HCEC 1CT (cell line): Measurements from ENCODE around the gene RABGAP1L.
A peak's percentile ranks its signal among the peaks of the same experiment; 100 is the strongest.
"Not testable (repeated sequence)": the region's sequence is repeated elsewhere in the genome, so short reads cannot be mapped to it uniquely, and the experiment has no call there.

Source experiments
- DNase-seq: peaks from one replicate; pipeline ENCODE4 v3.0.0-alpha.2; 2017

Gene RABGAP1L

GRCh38 chr1:174837386-174837785, 678.1 kb downstream of the RABGAP1L start:
- DNase-seq = no peak

DNA sequence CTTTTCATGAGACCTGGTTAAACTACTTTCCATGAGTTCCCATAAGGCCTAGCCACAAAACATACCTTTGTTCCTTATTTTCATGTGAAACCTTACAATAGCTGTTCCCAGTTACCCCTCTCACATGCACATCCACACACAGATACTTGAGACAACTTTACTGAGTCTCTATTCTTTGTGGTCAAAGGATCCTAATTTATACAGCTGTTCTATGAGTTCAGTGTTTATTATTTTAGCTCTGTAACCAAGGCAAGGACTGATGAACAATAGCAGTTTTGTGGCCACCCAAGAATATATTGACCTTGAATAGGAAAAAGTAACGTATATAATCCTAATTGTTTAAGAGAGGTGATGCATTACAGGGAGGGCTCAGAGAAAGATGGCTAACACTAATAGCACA, 679.9 kb downstream of the RABGAP1L start:
- no peak for DNase-seq

DNA sequence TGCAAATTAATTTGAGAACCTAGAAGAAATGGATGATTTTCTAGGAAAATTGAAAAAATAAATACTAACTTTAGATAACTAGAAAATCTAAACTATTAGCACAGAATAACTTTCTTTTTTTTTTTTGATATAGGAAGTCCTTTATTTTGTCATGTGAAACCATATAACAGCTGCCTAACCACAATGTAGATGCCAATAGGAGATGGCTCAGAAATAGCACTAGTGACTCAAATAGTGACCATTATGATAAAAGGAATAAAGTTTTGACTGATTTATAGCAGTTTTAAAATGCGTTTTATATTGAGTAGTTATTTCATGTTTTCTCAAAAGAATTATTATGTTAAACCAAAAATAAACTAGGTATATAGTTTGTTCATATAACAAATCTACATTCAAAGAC, 682.4 kb downstream of the RABGAP1L start:
- DNase-seq = peak; percentile 3

GRCh38 chr1:174848593-174849560, 689.6 kb downstream of the RABGAP1L start:
- not testable (repeated sequence) for DNase-seq

GRCh38 chr1:174850726-174851125, 691.4 kb downstream of the RABGAP1L start:
- no peak for DNase-seq

DNA sequence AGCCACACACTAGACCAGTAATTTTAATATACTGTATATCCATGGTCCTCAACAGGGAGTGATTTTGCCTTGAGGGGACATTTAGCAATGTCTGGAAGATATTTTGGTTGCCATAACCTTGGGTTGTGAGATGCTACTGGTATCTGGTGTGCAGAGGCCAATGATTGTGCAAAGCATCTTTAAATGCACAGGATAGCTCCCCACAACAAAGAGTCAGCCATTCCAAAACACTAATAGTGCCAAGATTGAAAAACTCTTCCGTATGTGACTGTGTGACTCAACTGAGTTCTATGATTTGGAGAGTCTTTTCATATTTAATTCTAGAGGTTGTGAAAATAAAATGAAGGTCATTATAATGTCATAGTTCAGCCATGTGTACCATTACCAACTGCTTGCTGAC, 699.0 kb downstream of the RABGAP1L start:
- DNase-seq = no peak

- DNase-seq = no peak
Measured at GRCh38 chr1:174870319-174870718, 711.0 kb downstream of the RABGAP1L start.

DNA sequence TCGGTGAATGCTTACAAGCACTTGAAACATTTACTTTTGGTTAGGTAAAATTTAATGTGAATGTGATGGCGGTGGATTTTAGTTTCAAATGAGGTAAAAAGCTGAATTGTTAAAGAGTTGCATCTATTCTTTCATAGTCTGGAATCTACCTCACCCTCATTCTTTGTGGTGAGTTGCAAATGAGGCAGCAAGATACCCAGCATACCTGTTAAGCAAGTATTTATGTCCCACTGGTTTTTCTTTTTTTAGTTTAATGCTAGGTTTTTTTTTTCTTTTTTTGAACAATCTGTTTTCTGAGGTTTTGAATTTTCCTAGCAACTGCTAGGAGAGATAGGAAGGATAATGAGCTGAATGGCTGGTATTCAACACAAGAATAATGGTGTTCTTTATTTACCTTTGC, 712.6 kb downstream of the RABGAP1L start:
- no peak for DNase-seq

DNA sequence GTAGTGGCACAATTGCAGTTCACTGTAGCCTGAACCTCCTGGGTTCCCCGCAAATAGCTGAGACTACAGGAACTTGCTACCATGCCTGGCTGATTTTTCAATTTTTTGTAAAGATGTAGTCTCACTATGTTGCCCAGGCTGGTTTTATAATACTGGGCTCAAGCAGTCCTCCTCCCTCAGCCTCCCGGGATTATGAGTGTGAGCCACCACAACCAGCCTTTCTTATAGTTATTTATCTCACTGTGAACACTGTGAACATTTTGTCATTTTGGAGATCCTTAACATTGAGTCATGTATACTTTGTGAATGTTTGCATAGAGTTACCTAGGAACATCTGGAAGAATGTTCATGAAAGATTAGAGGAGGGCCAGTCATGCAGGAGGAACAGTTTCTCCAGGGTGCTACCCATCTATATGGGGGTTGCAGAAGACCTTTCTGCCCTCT, 713.3 kb downstream of the RABGAP1L start:
- no peak for DNase-seq

DNA sequence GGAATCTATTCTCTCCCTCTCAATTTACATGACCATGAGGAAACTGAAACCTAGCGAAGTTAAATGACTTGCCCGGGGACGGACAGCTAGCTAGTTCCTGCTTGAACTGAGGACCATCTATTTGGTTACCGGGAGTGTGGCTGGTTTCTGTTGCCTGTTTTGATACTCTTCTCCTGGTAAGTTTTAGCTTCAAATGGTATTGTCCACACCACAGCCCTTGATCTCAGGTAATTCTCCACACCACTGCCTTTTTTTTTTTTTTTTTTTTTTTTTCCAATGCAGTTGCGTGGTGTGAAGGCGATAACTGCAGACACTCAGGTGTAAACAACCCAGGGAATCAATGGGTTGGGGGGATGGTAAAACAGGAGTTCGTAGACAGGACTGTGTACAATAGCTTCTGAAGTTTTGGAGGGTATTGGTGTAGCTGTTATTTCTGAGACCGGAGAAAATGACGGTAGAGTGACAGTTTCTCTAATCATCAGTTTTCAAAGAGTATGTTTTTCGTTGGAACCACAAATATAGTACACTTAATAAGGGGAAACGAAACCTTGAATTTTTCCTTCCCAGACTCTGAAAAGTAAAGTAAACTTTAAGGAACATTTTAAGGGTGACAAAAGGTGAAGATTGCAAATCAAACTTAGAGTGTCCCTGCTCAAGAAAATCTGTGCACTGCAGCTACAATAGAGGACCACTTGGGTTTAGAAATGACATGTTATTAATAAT, 715.2 kb downstream of the RABGAP1L start:
- DNase-seq = no peak

- DNase-seq = no peak
Measured at GRCh38 chr1:174875306-174875705, 716.0 kb downstream of the RABGAP1L start.

- DNase-seq = no peak
Measured at GRCh38 chr1:174877208-174877673, 717.9 kb downstream of the RABGAP1L start.

DNA sequence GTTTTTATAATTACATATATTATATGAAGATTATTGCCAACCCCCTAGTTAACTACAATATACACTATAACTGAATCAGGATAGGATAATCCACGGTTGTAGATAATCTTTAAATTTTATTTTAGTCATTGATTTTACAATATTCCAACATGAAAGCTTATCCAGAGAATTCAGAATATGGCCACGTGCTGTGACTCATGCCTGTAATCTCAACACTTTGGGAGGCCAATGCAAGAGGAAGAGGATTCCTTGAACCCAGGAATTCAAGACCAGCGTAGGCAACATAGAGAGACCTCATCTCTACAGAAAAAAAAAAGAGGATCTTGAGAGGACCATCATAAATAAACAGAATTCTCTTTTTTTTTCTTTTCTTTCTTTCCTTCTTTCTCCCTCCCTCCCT, 720.9 kb downstream of the RABGAP1L start:
- DNase-seq = no peak

- peak; percentile 54 for DNase-seq
Measured at GRCh38 chr1:174883409-174883808, 724.1 kb downstream of the RABGAP1L start.

DNA sequence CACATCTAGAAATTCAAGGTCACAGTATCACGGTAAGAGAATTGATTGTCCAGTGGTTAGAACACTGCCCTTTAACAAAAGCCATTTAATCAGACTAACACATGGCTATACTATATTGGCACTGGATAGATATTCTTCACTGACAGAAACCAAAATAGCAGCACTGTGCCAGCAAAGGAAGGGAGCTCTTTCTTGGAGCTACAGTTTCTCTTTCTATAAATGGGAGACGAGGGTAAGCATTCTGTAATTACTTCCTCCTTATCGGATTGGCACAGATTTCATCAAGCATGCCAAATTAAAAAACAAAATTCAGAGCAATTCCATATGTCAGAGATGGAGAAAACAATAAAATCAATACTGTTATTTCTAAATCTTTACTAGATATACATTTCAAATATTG, 724.7 kb downstream of the RABGAP1L start:
- DNase-seq = no peak

- DNase-seq = no peak
Measured at GRCh38 chr1:174884566-174884965, 725.2 kb downstream of the RABGAP1L start.

DNA sequence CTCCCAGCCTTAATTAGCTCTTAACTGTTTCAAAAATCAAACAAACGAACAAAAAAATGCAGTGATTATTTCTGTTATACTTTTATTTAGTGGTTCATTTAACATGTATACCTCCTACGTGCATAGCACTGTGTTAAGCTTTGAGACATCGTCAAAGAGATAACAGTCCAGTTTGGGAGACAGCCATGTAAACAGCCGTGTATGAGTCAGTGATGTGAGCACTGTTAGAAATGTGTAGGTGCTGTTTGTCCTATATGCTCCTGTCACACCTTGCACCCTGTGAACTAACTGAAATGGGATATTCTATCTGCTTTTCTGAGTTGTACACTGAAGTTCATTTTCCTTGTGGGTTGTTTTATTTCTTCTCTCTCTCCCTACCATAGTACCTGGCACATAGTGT, 730.7 kb downstream of the RABGAP1L start:
- no peak for DNase-seq

GRCh38 chr1:174892016-174892415, 732.7 kb downstream of the RABGAP1L start:
- DNase-seq = no peak

- DNase-seq = no peak
Measured at GRCh38 chr1:174894117-174894762, 734.9 kb downstream of the RABGAP1L start.

DNA sequence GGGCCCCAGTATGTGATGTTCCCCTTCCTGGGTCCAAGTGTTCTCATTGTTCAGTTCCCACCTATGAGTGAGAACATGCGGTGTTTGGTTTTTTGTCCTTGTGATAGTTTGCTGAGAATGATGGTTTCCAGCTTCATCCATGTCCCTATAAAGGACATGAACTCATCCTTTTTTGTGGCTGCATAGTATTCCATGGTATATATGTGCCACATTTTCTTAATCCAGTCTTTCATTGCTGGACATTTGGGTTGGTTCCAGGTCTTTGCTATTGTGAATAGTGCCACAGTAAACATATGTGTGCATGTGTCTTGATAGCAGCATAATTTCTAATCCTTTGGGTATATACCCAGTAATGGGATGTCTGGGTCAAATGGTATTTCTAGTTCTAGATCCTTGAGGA, 736.3 kb downstream of the RABGAP1L start:
- DNase-seq = not testable (repeated sequence)

- DNase-seq = no peak
Measured at GRCh38 chr1:174898102-174898797, 738.9 kb downstream of the RABGAP1L start.

GRCh38 chr1:174900317-174900716, 741.0 kb downstream of the RABGAP1L start:
- DNase-seq = no peak
